HepG2 (cell line): Measurements from ENCODE around the gene EVI5. TPM values are rescaled to one million over a fixed set of nuclear protein-coding genes. Genes with fewer than 3 reads are reported as not detected.

Experiments
- CREM ChIP-seq, 2 experiments: sonication (generic) in 1 of 2; formaldehyde crosslinking in 1 of 2; IDR thresholded peaks; 2 replicates each; pipeline versions ENCODE4 v1.4.0 to v1.6.1; 2016 to 2020; ENCODE audit warnings: antibody characterized with exemption in 1 of 2, mild to moderate bottlenecking in 1 of 2, missing genetic modification reagents in 1 of 2
- E2F5 ChIP-seq: sonication (generic); formaldehyde crosslinking; conservative IDR thresholded peaks from 2 replicates; pipeline ENCODE4 v1.4.0; 2020; ENCODE audit warnings: missing genetic modification reagents
- FUBP1 ChIP-seq: sonication (generic); formaldehyde crosslinking; IDR thresholded peaks from 2 replicates; pipeline ENCODE4 v1.5.1; 2020; ENCODE audit warnings: missing genetic modification reagents, mild to moderate bottlenecking, borderline replicate concordance
- HHEX ChIP-seq: IDR thresholded peaks from 2 replicates; pipeline ENCODE4 v1.6.1; 2016; ENCODE audit warnings: control low read depth
- HOMEZ ChIP-seq: IDR thresholded peaks from 2 replicates; pipeline ENCODE4 v1.6.1; 2016; ENCODE audit warnings: low read depth
- KDM5B ChIP-seq: sonication (generic); formaldehyde crosslinking; IDR thresholded peaks from 2 replicates; pipeline ENCODE4 v1.4.0; 2020; ENCODE audit warnings: missing genetic modification reagents, mild to moderate bottlenecking, borderline replicate concordance
- KMT2B ChIP-seq: IDR thresholded peaks from 2 replicates; pipeline ENCODE4 v1.6.1; 2016; ENCODE audit warnings: missing genetic modification reagents, missing compliant biosample characterization
- PBX2 ChIP-seq: IDR thresholded peaks from 2 replicates; pipeline ENCODE4 v1.6.1; 2016; ENCODE audit warnings: control low read depth
- PCBP2 ChIP-seq: fragments of 200-400 bp; formaldehyde crosslinking; optimal IDR thresholded peaks from 2 replicates; pipeline ENCODE3; 2018; ENCODE audit warnings: low read length, low read depth; ENCODE audit not compliant: poor library complexity, severe bottlenecking
- SCMH1 ChIP-seq: sonication (generic); formaldehyde crosslinking; IDR thresholded peaks from 2 replicates; pipeline ENCODE4 v1.9.0; 2021; ENCODE audit warnings: missing genetic modification reagents, mild to moderate bottlenecking, borderline replicate concordance
- SMARCC2 ChIP-seq: fragments of 450-650 bp; IDR thresholded peaks from 2 replicates; pipeline ENCODE4 v1.6.1; 2017; ENCODE audit warnings: antibody characterized with exemption, mild to moderate bottlenecking
- SRSF4 ChIP-seq: fragments of 200-400 bp; formaldehyde crosslinking; IDR thresholded peaks from one replicate; pipeline ENCODE4 v1.6.1; 2018; ENCODE audit warnings: mild to moderate bottlenecking, low read depth, low read length, moderate library complexity; ENCODE audit not compliant: poor library complexity, severe bottlenecking
- TSC22D2 ChIP-seq: sonication (generic); formaldehyde crosslinking; IDR thresholded peaks from 2 replicates; pipeline ENCODE4 v1.5.1; 2020; ENCODE audit warnings: missing genetic modification reagents, mild to moderate bottlenecking, borderline replicate concordance
- U2AF1 ChIP-seq: fragments of 200-400 bp; formaldehyde crosslinking; optimal IDR thresholded peaks from 2 replicates; pipeline ENCODE3; 2017; ENCODE audit warnings: mild to moderate bottlenecking, low read depth, low read length
- ZNF362 ChIP-seq: sonication (generic); formaldehyde crosslinking; IDR thresholded peaks from 2 replicates; pipeline ENCODE4 v1.4.0; 2020; ENCODE audit warnings: missing genetic modification reagents, mild to moderate bottlenecking, borderline replicate concordance
- ZNF616 ChIP-seq: sonication (generic); formaldehyde crosslinking; IDR thresholded peaks from 2 replicates; pipeline ENCODE4 v1.5.0; 2020; ENCODE audit warnings: low read depth, mild to moderate bottlenecking, missing genetic modification reagents
- ZNF782 ChIP-seq: sonication (generic); formaldehyde crosslinking; IDR thresholded peaks from 2 replicates; pipeline ENCODE4 v1.4.0; 2020; ENCODE audit warnings: missing genetic modification reagents, mild to moderate bottlenecking, borderline replicate concordance
- polyA plus RNA-seq, 8 experiments: library from polyadenylated mRNA; depleted of rRNA in 3 of 8; stranded (reverse) in 7 of 8; unstranded in 1 of 8; fragments of >200 nt; fragmentation: Illumina TruSeq in 4 of 8; extraction: Trizol in 4 of 8; gene quantifications; 2 replicates each; pipeline versions ENCODE4 v1.2.1 to v1.2.3, GENCODE V29; 2011 to 2016; ENCODE audit warnings: low read depth in 4 of 8, missing spikeins in 1 of 8, mixed read lengths in 1 of 8; ENCODE audit not compliant: insufficient read depth in 1 of 8
- total RNA-seq, 5 experiments: library from RNA; depleted of rRNA; stranded (reverse); fragments of >200 nt; fragmentation: Illumina TruSeq; extraction: Trizol; gene quantifications; 2 replicates each; pipeline ENCODE4 v1.2.3, GENCODE V29; 2016; ENCODE audit warnings: low read depth in 1 of 5
- TF ChIP-seq, protein P1 (sequence below): sonication (generic); formaldehyde crosslinking; IDR thresholded peaks from 2 replicates; pipeline ENCODE4 v1.8.0; 2022; ENCODE audit warnings: missing genetic modification reagents, mild to moderate bottlenecking, borderline replicate concordance
- TF ChIP-seq, protein P2 (sequence below): IDR thresholded peaks from 2 replicates; pipeline ENCODE4 v1.6.1; 2016; ENCODE audit warnings: low read depth, borderline replicate concordance

Gene EVI5
- total and polyA plus RNA-seq, 2 of the 13 experiments (the other 11 are each of a cell fraction or from before 2014, with no cell fraction given) = 4.0 to 12.6 TPM

GRCh38 chr1:92831762-92832536 lies 47.0 kb upstream of the EVI5 start, which contains the start of gene RPL5 (continued):
- TF ChIP-seq, protein P1, sequence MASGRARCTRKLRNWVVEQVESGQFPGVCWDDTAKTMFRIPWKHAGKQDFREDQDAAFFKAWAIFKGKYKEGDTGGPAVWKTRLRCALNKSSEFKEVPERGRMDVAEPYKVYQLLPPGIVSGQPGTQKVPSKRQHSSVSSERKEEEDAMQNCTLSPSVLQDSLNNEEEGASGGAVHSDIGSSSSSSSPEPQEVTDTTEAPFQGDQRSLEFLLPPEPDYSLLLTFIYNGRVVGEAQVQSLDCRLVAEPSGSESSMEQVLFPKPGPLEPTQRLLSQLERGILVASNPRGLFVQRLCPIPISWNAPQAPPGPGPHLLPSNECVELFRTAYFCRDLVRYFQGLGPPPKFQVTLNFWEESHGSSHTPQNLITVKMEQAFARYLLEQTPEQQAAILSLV (CRISPR knock-in tag) = peak; percentile 93; the same call in 1 of the 2 replicates
- TF ChIP-seq FUBP1 (CRISPR knock-in tag) (peak; percentile 84; the same call in 1 of the 2 replicates), SRSF4 (no peak), SCMH1 (CRISPR knock-in tag) (no peak), ZNF782 (CRISPR knock-in tag) (peak; percentile 94), HOMEZ (CRISPR knock-in tag) (peak; percentile 95), HHEX (CRISPR knock-in tag) (0 out of 2 replicates have a peak, but pooled peaks have one; percentile 21), PBX2 (CRISPR knock-in tag) (peak; percentile 36; the same call in 1 of the 2 replicates), E2F5 (CRISPR knock-in tag) (no peak), CREM (IDR thresholded peaks at IDR 0.05) (peak; percentile 95), CREM (CRISPR knock-in tag; IDR thresholded peaks at IDR 0.05) (0 out of 2 replicates have a peak, but pooled peaks have one; percentile 50), ZNF616 (CRISPR knock-in tag) (0 out of 2 replicates have a peak, but pooled peaks have one; percentile 50), U2AF1 (peak; percentile 99), SMARCC2 (no peak), KDM5B (CRISPR knock-in tag) (peak; percentile 99), KMT2B (peak; percentile 85), TSC22D2 (CRISPR knock-in tag) (peak; percentile 58), ZNF362 (CRISPR knock-in tag) (no peak), PCBP2 (no peak)
- TF ChIP-seq, protein P2, sequence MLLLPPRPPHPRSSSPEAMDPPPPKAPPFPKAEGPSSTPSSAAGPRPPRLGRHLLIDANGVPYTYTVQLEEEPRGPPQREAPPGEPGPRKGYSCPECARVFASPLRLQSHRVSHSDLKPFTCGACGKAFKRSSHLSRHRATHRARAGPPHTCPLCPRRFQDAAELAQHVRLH (CRISPR knock-in tag) = peak; percentile 98
